ENCODE data around the gene MRTFA.
"Not testable (repeated sequence)": the region's sequence is repeated elsewhere in the genome, so short reads cannot be mapped to it uniquely, and the experiment has no call there.

MRTFA gene

DNA sequence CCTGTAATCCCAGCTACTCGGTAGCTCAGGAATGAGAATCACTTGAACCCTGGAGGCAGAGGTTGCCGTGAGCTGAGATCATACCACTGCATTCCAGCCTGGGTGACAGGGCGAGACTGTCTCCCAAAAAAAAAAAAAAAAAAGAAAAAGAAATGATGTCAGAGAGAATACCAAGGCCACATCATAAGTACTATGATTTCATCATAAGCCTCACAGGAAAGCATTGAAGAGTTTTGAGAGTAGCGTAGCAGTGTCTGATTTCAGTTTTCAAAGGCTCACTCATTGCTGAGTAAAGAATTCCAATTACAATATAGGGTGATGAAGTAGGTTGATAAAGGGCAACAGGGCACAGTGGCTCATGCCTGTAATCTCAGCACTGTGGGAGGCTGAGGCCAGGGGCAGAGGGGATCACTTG is 88.8 kb downstream of the MRTFA start:
- no peak for DNase-seq

DNA sequence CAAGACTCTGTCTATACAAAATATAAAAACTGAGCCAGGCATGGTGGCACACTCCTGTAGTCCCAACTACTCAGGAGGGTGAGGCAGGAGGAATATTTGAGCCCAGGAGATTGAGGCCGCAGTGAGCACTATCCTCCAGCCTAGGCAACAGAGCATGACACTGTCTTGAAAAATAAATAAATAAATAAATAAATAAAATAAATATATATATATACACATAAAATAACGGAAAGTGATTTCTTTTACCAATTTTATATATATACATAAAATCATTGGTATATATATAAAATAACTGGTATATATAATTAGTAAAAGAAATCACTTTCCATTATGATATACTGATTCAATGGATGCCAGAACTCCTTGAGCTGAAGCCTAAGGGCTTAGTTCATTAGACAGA is 91.8 kb downstream of the MRTFA start:
- no peak for DNase-seq

DNA sequence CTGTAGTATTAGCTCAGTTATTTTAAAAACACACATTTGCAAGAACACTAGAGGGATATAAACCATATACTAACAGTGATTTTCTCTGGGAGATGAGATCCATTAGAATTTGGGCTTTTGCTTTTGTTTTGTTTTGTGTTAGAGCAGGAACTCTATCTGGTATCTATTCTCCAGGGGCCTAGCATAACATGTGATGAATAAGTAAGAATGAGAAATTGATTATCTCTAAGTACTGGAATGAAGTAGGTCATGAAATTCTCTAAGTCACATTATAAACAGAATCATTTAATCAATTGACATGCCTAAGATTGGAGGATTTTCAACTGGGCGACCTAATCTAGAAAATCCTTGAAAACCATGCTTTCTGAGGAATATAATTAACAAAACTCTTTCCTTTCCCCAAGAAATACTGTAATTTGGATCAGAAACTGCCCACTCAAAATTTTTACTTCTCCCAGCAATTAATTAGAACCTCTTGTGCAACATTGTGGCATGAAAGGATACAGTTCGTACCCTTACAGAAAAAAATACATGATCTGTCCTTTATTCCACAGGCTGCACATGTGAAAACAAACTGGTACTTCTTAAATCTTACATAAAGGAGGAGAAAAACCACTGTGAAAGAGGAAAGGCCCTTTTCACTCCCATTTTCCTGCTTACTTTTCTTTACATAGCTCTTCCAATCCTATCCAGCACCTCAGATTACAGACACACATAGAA is 93.5 kb downstream of the MRTFA start:
- DNase-seq = no peak

DNA sequence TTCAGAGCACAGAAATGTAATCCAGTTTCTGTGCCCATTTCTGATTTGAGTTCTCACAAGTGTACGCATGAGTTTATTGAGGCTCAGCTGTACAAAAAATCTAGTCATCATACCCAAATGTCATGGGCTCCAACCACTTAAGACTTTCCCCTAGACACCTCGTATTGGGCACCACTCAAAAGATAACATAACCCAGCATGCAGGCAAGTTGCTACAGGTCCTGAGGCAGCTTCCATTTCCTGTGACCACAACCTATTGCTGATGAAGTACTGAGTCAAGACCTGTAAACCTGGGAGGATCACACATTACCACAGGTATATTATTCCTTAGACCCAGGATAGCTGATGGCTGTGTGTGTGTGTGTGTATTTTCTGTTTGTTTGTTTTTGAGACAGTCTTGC is 95.2 kb downstream of the MRTFA start:
- no peak for DNase-seq

DNA sequence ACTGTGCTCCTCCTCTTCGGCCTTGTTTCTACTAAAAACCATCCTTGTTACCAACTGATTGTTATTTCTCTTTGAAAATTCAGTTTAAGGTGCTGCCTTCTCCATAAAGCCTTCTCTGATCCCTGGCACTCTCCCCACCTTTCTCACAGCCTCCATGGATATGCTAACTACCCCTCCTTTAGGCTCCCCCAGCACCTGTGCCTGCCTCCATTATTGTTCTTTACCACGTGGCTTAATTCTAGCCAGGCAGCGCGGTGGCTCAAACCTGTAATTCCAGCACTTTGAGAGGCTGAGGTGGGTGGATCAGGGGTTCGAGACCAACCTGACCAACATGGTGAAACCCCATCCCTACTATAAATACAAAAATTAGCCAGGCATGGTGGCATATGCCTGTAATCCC is 96.3 kb downstream of the MRTFA start:
- no peak for DNase-seq

DNA sequence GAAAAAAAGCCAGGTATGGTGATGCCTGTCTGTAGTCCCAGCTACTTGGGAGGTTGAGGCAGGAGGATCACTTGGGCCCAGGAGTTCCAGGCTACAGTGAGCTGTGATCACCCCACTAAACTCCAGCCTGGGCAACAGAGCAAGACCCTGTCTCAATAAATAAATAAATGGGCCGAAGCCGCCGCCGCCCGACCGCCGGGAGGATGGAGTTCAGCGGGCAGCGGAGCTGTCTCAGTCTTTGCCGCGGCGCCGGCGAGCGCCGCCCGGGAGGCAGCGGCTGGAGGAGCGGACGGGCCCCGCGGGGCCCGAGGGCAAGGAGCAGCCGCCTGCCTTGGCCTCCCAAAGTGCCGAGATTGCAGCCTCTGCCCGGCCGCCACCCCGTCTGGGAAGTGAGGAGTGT is 100.4 kb downstream of the MRTFA start:
- DNase-seq = not testable (repeated sequence)

DNA sequence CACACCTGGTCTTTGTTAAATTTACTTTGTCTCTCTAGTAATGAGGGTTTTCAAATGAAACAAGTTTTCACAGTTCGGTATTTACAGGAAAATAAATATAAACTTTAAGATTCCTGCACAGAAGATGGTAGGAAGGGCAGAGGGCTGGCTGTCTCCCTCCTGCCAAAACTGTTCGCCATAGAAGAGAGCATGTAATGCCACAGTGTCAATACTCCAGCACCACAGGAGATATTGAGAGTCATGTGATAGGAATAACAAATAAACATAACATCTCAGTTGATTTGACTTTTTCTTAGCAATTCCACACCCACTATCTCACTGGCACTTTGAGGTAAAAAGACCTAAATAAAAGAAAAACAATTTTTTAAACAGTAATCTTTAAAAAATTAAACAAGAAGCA is 100.9 kb downstream of the MRTFA start:
- DNase-seq = no peak

DNA sequence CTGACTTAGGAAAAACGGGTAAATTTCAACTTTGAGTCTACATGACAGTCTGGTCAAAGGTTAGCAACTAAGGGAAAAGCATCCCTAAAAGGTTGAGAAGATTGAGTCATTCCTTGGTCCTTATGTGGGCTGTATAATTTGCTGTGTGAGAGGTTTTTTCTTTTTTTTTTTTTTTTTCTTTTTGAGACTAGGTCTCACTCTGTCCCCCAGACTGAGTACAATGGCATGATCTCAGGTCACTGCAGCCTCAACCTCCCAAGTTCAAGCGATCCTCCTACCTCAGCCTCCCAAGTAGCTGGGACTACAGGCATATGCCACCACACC is 101.4 kb downstream of the MRTFA start:
- no peak for DNase-seq

DNA sequence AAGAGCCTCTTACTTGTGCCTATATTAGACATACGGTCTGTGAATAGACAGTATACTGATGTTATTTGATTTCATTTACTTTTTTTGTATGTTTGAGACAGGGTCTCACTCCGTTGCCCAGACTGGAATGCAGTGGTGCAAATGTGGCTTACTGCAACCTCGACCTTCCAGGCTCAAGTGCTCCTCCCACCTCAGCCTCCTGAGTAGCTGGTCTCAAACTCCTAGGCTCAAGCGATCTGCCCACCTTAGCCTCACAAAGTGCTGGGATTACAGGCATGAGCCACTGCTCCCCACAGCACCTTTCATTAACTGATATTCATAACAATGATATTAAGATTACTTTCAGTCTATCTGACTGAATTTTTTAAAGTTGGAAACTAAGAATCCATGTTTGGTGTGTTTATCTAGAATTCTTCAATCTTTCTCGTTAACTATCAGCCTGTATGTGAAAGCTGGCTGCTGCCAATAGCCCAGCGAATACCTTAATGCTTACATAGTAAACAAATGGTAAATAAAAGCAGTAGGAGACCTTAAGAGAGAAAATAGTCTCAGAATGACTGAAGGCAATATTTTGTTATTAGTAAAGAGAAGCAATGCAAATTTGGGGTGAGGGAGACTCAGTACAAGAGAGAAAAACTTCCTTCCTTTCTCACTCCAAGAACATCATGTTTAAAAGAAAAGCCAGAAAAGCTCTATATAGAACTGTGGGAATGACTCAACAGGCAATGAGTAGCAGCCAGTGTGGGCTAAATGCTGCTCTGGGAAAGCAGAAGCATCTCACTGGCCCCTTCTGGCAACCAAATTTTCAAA is 101.9 kb downstream of the MRTFA start:
- no peak for DNase-seq

DNA sequence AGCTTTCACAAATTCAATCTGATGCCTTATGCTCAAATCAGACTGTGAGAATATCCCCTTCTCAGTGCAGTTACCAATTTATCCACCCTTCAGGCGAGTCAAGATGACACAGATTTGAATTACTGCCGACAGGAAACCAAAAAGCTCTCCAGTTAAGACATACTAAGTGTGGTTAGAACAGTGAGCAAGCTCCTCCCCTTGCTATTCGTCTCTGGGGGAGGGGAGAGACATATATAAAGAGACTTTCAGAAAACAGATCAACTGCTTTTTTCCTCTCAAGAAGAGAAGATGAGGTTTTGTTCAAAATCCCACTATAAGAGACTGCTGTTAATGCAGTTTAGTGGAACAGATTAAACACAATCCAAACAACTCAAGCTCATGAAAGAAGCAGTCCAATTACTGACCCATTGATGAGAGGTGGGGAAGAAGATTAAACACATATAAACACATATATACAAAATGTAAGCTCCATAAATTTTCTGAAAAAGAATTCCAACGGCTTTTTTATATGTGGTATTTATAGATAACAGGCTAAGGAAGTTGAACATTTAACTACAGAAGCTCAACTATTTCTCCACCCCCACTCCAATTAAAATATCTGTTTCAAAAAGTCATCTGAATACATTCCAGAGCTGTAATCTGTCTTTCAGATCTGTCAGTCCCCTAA is 102.7 kb downstream of the MRTFA start:
- no peak for DNase-seq

DNA sequence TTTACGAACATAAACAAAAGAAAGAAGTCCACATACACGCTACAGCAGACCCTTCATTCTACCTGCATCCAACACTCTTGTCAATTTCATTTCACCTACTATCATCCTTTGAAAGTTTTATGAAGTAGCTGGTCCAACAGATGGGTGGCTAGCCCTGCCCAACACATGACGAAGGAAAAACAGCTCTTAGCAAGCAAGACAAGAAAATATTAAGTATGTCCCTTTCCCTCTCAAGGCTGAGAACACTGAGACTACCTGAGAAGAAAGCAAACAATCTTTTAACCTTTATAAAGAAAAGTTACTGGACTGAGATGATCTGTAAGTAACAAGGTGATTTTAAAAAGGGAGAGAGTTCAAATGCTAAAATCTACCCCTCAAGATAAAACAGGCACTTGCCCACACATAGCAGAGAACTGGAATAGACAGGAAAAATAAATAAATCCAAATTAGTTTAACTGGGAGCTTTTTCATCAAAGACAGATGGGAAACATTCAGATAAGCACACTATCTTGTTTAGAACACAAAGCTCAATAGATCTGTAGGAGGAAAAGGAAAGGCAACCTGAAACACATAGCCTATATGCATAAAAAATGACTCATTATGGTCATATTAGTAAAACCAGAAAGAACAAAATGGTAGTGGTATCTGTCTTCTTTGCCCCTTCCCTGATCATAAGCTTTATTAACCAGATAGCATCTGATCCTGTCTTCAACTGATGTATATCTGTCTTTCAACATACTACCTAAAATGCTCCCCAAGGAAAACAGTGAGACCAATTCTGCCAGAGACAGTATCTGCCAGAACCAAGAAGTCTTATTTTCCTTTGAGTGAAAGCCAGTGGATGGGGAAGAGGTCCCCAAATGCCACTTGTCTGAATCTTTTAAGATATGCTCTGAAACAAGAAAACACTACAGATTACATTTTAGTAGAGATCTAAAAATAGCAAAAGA is 104.3 kb downstream of the MRTFA start:
- DNase-seq = no peak

DNA sequence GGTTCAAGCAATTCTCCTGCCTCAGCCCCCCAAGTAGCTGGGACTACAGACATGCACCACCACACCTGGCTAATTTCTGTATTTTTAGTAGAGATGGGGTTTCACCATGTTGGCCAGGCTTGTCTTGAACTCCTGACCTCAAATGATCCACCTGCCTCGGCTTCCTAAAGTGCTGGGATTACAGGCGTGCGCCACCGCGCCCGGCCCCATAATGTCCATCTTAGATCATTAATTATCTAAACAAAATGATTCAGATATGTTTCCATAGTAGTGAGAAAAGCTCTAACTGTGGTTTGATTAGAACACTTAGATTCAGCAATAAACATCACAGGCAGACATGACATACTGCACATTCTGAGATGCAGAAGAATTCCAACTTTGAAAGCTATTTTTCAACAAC is 106.1 kb downstream of the MRTFA start:
- not testable (repeated sequence) for DNase-seq

DNA sequence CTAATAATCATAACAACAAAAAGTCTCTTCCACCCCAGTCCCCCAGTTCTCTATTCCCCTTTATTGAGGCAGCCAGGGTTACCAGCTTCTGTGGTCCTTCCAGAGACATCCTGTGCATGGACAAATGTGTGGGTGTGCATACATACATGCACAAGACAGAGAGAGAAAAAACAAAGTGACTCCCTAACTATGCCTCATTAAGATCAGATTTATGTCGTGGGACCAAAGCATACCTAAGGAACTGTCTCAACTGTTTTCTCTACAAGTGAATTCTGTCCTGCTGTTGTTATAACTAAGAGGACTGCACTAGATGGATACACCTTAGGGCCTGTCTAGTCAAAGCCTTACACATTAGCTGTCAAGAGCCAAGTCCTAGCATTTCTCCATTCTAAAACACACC is 106.7 kb downstream of the MRTFA start:
- no peak for DNase-seq

DNA sequence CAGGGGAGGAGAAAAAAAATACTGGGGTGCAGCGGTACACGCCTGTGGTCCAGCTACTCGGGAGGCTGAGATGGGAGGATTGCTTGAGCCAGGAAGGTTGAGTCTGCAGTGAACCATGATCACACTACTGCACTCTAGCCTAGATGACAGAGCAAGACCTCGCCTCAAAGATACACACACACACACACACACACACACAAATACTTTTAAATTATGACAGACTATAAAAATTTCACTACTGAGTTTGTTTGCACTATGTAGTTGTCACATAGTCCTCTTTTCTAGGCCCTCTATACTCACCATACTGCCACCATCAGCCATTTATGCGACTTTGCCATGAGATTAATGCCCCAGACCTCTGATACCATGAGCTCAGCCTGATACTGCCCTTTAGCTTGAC is 109.6 kb downstream of the MRTFA start:
- no peak for DNase-seq

DNA sequence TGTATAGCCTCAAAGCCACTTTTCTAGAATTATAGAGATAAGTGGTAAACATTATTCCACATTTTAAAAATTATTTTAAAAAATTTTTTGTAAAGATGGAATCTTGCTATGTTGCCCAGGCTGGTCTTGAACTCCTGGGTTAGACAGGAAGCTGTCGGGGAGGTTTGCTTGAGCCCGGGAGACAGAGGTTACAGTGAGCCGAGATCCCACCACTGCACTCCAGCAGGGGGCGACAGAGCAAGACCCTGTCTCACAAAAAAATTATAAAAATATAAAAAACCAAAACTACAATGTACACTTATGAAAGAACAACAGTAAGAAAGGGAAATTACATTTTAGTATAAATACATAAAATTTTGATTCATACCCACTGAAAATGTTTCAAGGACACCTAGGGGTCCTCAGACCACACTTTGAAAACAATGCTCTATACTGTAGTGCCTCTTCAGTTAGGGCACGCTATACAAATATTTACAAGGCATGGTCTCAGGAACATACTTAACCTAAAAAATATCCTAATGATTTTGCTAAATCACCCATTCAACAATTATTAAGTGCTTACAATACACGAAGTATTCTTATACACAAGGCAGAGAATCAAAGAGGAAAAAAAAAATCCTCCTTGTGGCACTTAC is 111.2 kb downstream of the MRTFA start:
- no peak for DNase-seq

DNA sequence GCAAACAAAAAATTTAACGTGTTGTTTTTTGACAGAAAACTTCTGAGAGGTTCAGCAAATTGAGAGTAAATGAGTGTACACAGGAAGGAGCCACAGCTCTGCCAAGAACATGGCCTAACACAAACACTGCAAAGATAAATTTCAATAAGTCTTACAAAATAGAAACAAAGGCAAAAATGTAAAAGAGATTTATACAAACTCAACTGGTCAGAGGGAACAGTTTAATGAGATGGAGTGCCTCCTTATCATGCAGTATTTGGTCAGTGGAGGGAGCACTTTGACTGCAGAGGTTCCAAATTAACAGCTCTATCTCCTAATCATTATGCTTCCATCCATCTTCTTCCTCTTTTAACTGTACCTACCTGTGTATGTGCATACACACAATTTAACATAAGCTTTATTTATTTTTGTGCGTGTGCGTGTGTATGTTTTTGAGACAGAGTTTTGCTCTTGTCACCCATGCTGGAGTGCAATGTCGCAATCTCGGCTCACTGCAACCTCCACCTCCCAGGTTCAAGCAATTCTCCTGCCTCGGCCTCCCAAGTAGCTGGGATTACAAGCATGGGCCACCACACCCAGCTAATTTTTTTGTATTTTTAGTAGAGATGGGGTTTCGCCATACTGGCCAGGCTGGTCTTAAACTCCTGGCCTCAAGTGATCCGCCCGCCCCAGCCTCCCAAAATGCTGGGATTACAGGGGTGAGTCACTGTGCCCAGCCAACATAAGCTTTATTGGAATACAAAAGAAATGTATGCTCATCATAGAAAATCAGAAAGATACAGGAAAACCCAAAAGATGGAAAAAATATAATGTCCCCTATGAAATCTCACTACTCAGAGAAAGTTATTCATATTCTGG is 111.9 kb downstream of the MRTFA start:
- no peak for DNase-seq

DNA sequence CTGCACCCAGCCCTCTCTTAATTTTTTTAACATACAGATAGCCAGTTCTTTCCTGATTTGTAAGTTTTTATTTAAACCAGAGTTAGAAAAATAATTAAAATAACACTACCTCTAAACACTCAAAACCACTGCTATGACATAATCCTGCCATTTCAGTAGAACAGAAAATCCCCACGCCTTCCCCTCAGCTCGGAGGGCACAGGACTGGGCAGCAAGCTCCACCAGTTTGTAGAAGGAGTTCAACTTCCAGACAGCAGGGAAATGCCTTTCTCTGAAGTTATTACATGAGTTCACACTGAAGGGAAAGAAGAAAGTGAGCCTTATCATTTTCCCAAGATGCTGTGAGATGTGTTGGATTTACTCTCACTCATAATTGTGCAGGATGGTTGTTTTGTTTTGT is 114.4 kb downstream of the MRTFA start:
- DNase-seq = no peak

DNA sequence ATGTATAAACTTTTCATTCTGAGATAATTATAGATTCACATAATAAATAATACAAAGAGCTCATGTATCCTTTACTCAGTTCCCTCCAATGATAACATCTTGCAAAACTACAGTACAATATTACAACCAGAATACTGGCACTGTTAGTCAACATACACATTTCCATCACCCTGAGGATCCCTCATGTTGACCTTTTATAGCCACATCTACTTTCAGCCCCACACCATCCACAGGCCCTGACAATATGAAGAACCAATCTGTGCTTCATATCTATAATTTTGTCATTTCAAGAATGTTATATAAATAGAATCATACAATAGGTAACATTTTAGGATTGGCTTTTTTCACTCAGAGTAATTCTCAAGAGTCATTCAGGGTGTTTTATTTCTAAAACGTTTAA is 115.5 kb downstream of the MRTFA start:
- DNase-seq = no peak

DNA sequence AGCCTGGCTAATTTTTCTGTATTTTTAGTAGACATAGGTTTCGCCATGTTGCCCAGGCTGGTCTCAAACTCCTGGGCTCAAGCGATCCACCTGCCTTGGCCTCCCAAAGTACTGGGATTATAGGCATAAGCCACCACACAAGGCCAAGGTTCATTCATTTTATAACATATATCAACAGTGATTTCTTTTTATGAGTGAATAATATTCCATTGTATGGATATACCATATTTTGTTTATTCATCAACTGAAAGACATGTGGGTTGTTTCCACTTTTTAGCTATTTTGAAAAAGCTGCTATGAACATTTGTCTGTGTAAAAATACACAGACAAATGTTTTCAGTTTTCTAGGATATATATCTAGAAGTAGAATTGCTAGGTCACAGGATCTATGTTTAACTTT is 116.0 kb downstream of the MRTFA start:
- DNase-seq = no peak

DNA sequence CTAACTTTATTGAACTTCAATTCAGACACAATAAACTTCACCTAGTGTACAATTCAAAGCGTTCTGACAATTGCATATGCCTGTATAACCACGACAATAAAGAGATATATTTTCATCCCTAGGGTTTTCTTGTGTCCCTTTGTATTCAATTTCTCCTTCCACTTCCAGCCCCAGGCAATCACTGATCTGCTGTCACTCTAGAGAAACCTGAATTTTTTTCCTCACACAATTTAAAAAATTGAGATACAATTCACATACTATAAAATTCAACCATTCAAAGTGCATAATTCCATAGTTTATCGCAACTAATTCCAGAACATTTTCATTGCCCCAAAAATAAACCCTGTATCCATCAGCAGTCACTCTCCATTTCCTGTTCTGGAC is 116.6 kb downstream of the MRTFA start:
- DNase-seq = no peak

DNA sequence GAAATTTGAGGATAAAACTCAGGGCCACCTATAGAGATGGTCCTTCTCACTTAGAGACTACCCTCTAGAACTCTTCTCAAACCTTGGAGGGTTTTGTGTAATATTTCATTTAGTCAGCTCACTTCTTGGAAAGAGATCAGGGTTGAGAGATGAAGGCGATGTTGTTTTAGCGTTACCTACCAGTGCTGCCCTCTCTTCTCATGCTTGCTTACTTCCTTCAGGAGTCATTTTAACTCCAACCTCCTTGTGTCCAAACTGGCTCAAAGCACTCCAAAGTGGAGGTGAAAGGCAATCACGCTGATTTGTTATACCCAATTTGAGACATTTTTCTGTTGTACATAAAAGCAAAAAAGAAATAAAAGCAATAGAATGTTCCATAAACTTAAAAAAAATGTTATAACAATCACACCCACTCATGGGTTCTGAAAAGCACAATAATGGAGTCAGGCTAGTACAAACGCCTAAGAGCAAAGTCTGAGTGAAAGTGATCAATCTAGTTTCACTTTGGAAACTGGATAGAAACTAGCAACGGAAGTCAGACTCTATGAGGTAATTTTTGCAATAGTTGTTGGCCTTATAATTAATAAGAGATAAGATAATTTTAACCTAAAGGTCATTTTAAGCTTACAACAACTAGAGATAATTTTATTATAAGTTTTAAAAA is 117.1 kb downstream of the MRTFA start:
- DNase-seq = no peak
